ENCODE results near the gene SLC25A10.

SLC25A10 gene

GRCh38 chr17:81741594-81742452 is 29.7 kb downstream of the SLC25A10 start:
- Histone ChIP-seq H3K36me3 (ENCODE audit: control insufficient read depth, insufficient read depth, low read length) (no peaks in the 10 kb centered on the region), H3K27me3 (replicated peaks; ENCODE audit: control insufficient read depth, insufficient read depth, low read length) (no peaks in the 10 kb centered on the region), H3K4me3 (replicated peaks; ENCODE audit: low read depth, low read length) (no peak overlapping the region)
- DNase-seq (ENCODE audit: extremely low read depth, insufficient read length), result no peak
- no peak for TF ChIP-seq CTCF (IDR thresholded peaks at IDR 0.05; ENCODE audit: insufficient read depth, low read length, poor library complexity, severe bottlenecking)

Data from GM06990 (cell line).